Activated CD4-positive, alpha-beta T cell treated with anti-CD3 and anti-CD28 coated beads, Interleukin-2, amount 50 U/mL, for 48 hours (primary cell): ENCODE measurements around the gene ZBTB5.
"Not testable (repeated sequence)": the region's sequence is repeated elsewhere in the genome, so short reads cannot be mapped to it uniquely, and the experiment has no call there.

Source experiments
- DNase-seq, 2 experiments: peaks; one replicate each; pipeline ENCODE4 v3.0.0-alpha.2; 2020

Gene ZBTB5

DNA sequence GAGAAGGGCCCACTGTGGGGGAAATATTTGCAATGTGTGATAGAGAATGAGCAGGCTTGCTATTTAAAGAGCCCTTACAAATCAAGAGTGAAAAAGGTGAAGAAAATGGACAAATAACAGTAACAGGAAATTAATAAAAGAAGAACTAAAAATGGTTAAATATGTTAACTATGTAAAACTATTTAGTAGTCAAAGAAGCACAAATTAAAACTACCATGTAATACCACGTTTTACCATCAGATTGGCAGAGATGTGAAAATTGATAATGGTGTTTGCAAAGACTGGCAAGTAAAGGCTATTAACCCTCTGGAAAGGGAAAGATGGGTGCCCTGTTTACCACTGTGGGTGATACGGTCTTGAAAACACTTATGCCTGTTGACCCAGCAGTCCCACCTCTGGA is 65.9 kb downstream of the ZBTB5 start:
- DNase-seq = no peak

GRCh38 chr9:37398464-37399025 is 66.7 kb downstream of the ZBTB5 start:
- DNase-seq = no peak

- DNase-seq = not testable (repeated sequence)
These were observed 67.3 kb downstream of the ZBTB5 start for GRCh38 chr9:37397948-37398347.

GRCh38 chr9:37395663-37396062 is 69.6 kb downstream of the ZBTB5 start:
- DNase-seq = no peak

GRCh38 chr9:37395229-37395628 is 70.0 kb downstream of the ZBTB5 start:
- DNase-seq = no peak

GRCh38 chr9:37392272-37392671 is 73.0 kb downstream of the ZBTB5 start:
- DNase-seq = no peak

DNA sequence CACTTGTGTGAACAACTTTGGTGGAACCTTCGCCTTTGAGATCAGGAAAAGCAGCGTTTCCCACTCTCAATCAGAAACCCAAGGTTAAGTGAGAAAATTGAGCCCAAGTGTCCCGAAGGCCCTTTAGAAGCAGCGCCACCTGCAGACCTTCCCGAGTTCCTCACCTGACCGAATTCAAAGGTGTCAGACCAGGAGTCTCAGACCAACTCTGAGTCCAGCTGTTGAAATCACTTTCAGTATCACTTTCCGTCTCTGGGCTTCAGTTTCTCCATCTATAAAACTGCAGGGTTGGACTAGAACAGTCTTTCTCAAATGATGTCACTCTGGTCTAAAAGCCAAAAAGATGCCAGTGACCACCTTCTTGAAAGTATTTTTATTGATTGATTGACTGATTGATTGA is 74.5 kb downstream of the ZBTB5 start:
- DNase-seq = peak; percentile 44 to 49
